ENCODE measurements around the gene FRMD7.

Gene FRMD7

DNA sequence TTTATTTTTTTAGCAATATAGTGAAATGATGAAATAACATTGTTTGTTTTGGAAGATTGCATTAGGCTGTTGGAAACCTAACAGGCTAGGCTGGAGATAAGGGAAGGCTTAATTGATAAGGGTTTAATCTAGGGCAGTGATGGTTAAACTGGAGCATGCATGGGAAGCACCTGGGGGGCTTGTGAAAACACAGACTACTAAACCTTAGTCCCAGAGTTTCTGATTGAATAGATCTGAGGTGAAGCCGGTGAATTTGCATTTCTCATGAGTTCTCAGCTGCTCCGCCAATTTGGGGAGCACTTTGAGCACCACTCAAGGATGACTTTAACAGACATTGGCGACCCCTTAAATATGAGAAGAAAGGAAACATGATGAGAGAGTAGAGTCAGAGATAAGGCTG, 93.2 kb downstream of the FRMD7 start:
- no peak for DNase-seq (ENCODE audit: low read depth)

DNA sequence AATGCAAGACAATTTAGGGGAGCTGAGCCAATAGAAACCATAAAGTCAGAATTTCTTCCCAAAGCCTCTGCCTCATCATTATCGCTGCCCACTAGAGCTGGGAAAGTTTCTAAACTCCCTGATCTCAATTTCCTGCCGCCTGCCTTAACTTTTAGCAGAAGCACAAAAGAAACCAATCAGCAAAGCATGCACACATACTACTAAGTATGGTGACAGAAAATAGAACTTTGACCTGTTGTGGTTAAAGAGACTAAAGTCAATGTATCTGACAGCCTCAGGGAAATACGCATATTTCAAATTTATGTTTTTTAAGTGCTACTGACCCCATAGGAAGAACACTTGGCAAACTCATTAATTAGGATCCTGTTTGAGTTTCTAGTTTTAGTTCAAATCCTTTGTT, 94.7 kb downstream of the FRMD7 start:
- DNase-seq (ENCODE audit: low read depth), result no peak

DNA sequence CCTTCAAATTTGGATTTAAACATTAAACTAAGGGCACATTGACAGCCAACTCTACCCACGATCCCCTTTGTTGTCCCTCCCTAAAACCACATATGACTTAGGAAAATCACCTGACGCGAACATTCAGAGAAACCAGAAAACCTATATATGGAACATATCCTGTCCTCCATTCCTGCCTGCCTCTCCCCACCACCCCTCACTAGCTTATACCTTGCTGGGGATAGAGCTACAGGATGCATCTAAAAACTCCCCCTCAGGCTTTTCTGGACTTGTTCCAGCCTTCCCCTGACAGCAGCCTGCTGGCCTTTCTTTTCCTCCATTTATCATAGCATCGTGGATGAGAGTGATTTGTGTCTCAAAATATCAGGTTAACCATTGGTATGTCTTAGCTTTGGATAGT, 96.0 kb downstream of the FRMD7 start:
- DNase-seq (ENCODE audit: low read depth), result no peak

DNA sequence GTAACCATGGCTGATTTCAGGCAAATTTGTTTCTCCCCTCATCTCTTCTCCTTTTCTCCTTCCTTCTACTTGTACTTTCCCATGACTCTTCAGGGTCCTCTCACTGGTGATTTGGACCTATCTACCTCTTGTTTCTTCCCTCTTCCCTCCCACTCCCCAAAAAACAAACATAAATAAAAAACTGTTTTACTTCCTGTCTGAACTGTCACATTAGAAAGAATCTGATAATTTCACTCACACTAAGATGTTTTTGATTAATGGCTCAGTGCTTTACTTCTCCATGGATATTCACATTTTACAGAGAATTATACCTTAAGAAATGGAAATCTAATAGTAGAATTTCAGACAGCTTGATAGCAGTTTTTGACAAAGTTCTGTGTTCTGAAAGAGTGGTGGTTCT, 97.6 kb downstream of the FRMD7 start:
- DNase-seq (ENCODE audit: low read depth), result no peak
